Mammary epithelial cell (primary cell): ENCODE results near the gene S100B.

Source experiments
- CTCF ChIP-seq, 2 donors: IDR thresholded peaks in 1 of 2; conservative IDR thresholded peaks in 1 of 2; 2 replicates each; pipeline ENCODE4 v1.5.1; 2011 to 2012; ENCODE audit warnings: inconsistent platforms in 2 of 2, low read length in 2 of 2, mild to moderate bottlenecking in 2 of 2, control low read depth in 1 of 2, low read depth in 1 of 2; ENCODE audit not compliant: insufficient read depth in 1 of 2; ENCODE audit errors: extremely low read depth in 1 of 2
- EZH2 ChIP-seq: IDR thresholded peaks from 2 replicates; pipeline ENCODE4 v1.6.1; 2012; ENCODE audit warnings: low read length, inconsistent platforms, borderline replicate concordance

- no peak for TF ChIP-seq CTCF (conservative IDR thresholded peaks at IDR 0.05 in 1 of 2, IDR thresholded peaks at IDR 0.05 in 1 of 2; ENCODE audit: extremely low read depth in 1 of 2, insufficient read depth in 1 of 2, low read depth in 1 of 2, low read length in 2 of 2)
- no peak for TF ChIP-seq EZH2
These were observed 21.7 kb upstream of the S100B start for GRCh38 chr21:46626536-46626935.
